ENCODE results near the gene NDUFA11. TPM values are rescaled to one million over a fixed set of nuclear protein-coding genes. Genes with fewer than 3 reads are reported as not detected.

Gene NDUFA11
- total RNA-seq, 1 experiment from 2014 or later = 169 TPM

- ChIA-PET CTCF (no interaction called here), POLR2A (ENCODE audit: unreplicated experiment) (no interaction called here)
- no peaks in the 10 kb centered on the region for H3K9me3 ChIP-seq (ENCODE audit: insufficient read depth, low read depth)
- H3K4me3 ChIP-seq = no peak overlapping the region
- H3K27ac ChIP-seq = no peak overlapping the region
- no peaks in the 10 kb centered on the region for H3K36me3 ChIP-seq (ENCODE audit: low read depth)
- no peaks in the 10 kb centered on the region for H3K27me3 ChIP-seq (ENCODE audit: insufficient read depth, low read depth)
- H3F3A ChIP-seq (ENCODE audit: insufficient read depth, low read depth) = no peaks in the 10 kb centered on the region; the same call in 1 of the 2 replicates
- TF ChIP-seq EZH2 (IDR thresholded peaks at IDR 0.05; ENCODE audit: low read depth) (no peak), CTCF (conservative IDR thresholded peaks at IDR 0.05) (no peak)
- H4K20me1 ChIP-seq (ENCODE audit: insufficient read depth) = no peaks in the 10 kb centered on the region
- DNase-seq = no peak
- no peaks in the 10 kb centered on the region for H3K79me2 ChIP-seq (ENCODE audit: low read depth)
- H3K9me2 ChIP-seq (ENCODE audit: insufficient read depth) = no peaks in the 10 kb centered on the region
- H3K4me2 ChIP-seq = no peak overlapping the region
- BruUV-seq (replicated peaks) = no TSS peak
- intact Hi-C loops (cut with micrococcal nuclease; ENCODE audit: unreplicated experiment) = no loop called here
- no peak overlapping the region for H2AFZ ChIP-seq
- H3K4me1 ChIP-seq (replicated peaks; ENCODE audit: insufficient read depth) = no peaks in the 10 kb centered on the region
These were observed 22.9 kb downstream of the NDUFA11 start for GRCh38 chr19:5880604-5881078.

GRCh38 chr19:5880196-5880595, 23.4 kb downstream of the NDUFA11 start:
- Histone ChIP-seq H3K36me3 (ENCODE audit: low read depth) (no peaks in the 10 kb centered on the region), H3K4me2 (no peak overlapping the region), H2AFZ (no peak overlapping the region), H3K79me2 (ENCODE audit: low read depth) (no peaks in the 10 kb centered on the region), H3K9me3 (ENCODE audit: insufficient read depth, low read depth) (no peaks in the 10 kb centered on the region), H3F3A (ENCODE audit: insufficient read depth, low read depth) (no peaks in the 10 kb centered on the region; the same call in 1 of the 2 replicates), H3K4me1 (replicated peaks; ENCODE audit: insufficient read depth) (no peaks in the 10 kb centered on the region), H3K27ac (no peak overlapping the region), H4K20me1 (ENCODE audit: insufficient read depth) (no peaks in the 10 kb centered on the region), H3K27me3 (ENCODE audit: insufficient read depth, low read depth) (no peaks in the 10 kb centered on the region), H3K4me3 (no peak overlapping the region), H3K9me2 (ENCODE audit: insufficient read depth) (no peaks in the 10 kb centered on the region)
- CTCF ChIA-PET = no interaction called here
- intact Hi-C loops (cut with micrococcal nuclease; ENCODE audit: unreplicated experiment) = no loop called here
- no peak for TF ChIP-seq EZH2 (IDR thresholded peaks at IDR 0.05; ENCODE audit: low read depth)
- TF ChIP-seq CTCF (conservative IDR thresholded peaks at IDR 0.05) = no peak
- POLR2A ChIA-PET (ENCODE audit: unreplicated experiment) = no interaction called here
- no TSS peak for BruUV-seq (replicated peaks)
- DNase-seq = no peak

GRCh38 chr19:5877882-5878281, 25.7 kb downstream of the NDUFA11 start:
- H3K79me2 ChIP-seq (ENCODE audit: low read depth) = no peaks in the 10 kb centered on the region
- H3K9me3 ChIP-seq (ENCODE audit: insufficient read depth, low read depth) = no peaks in the 10 kb centered on the region
- no peaks in the 10 kb centered on the region for H3K9me2 ChIP-seq (ENCODE audit: insufficient read depth)
- DNase-seq = no peak
- H2AFZ ChIP-seq = no peak overlapping the region
- H3K4me1 ChIP-seq (replicated peaks; ENCODE audit: insufficient read depth) = no peaks in the 10 kb centered on the region
- no peak overlapping the region for H3K4me2 ChIP-seq
- BruUV-seq (replicated peaks) = no TSS peak
- no peaks in the 10 kb centered on the region for H3K36me3 ChIP-seq (ENCODE audit: low read depth)
- no peaks in the 10 kb centered on the region; the same call in 1 of the 2 replicates for H3F3A ChIP-seq (ENCODE audit: insufficient read depth, low read depth)
- CTCF ChIA-PET = no interaction called here
- H3K27ac ChIP-seq = no peak overlapping the region
- no peaks in the 10 kb centered on the region for H4K20me1 ChIP-seq (ENCODE audit: insufficient read depth)
- POLR2A ChIA-PET (ENCODE audit: unreplicated experiment) = no interaction called here
- no peak overlapping the region for H3K4me3 ChIP-seq
- TF ChIP-seq CTCF (conservative IDR thresholded peaks at IDR 0.05) (no peak), EZH2 (IDR thresholded peaks at IDR 0.05; ENCODE audit: low read depth) (no peak)
- H3K27me3 ChIP-seq (ENCODE audit: insufficient read depth, low read depth) = no peaks in the 10 kb centered on the region
- intact Hi-C loops (cut with micrococcal nuclease; ENCODE audit: unreplicated experiment) = no loop called here

Data from PC-9 (cell line).